Measurements from ENCODE around the gene NUDCD3. TPM values are rescaled to one million over a fixed set of nuclear protein-coding genes. Genes with fewer than 3 reads are reported as not detected.

The NUDCD3 gene
- total and polyA plus RNA-seq, 4 experiments from 2014 or later = 55.2 to 108 (median 80.9) TPM

GRCh38 chr7:44498230-44498954 is 7.9 kb upstream of the NUDCD3 start:
- H3K27me3 Mint-ChIP-seq = peaks cover 2 to 5% of the 10 kb centered on the region in 2 donors
- CTCF ChIA-PET (ENCODE audit: partially characterized antibody) = no interaction called here
- Histone ChIP-seq H3K36me3 (ENCODE audit: insufficient read depth, low read length) (no peaks in the 10 kb centered on the region), H3K4me1 (ENCODE audit: insufficient read depth, low read length) (no peaks in the 10 kb centered on the region), H3K27me3 (ENCODE audit: insufficient read depth, low read length) (no peaks in the 10 kb centered on the region), H3K9me3 (ENCODE audit: control insufficient read depth in 1 of 2, low read length in 2 of 2) (no peaks in the 10 kb centered on the region), H3K27ac (ENCODE audit: low read depth, low read length) (no peak overlapping the region), H3K4me3 (ENCODE audit: low read length in 2 of 2) (no peak overlapping the region)
- H3K9me3 Mint-ChIP-seq = peaks cover 0 to 2% (median 0%) of the 10 kb centered on the region in 8 donors
- POLR2A ChIA-PET (ENCODE audit: partially characterized antibody) = no interaction called here
- intact Hi-C loops (cut with micrococcal nuclease) = no loop called here
- no peaks in the 10 kb centered on the region for H3K4me1 Mint-ChIP-seq
- H3K4me3 Mint-ChIP-seq = no peak overlapping the region
- H3K36me3 Mint-ChIP-seq = no peaks in the 10 kb centered on the region
- no peak for DNase-seq
- H3K27ac Mint-ChIP-seq = no peak overlapping the region

GRCh38 chr7:44497155-44498027 is 6.9 kb upstream of the NUDCD3 start:
- Mint-ChIP-seq H3K36me3 (no peaks in the 10 kb centered on the region), H3K9me3 (peaks cover 0 to 2% (median 0%) of the 10 kb centered on the region in 8 donors), H3K4me3 (no peak overlapping the region), H3K27me3 (peaks cover 2 to 5% of the 10 kb centered on the region in 2 donors), H3K27ac (no peak overlapping the region), H3K4me1 (no peaks in the 10 kb centered on the region)
- no peak overlapping the region for H3K27ac ChIP-seq (ENCODE audit: low read depth, low read length)
- no peak for DNase-seq
- H3K27me3 ChIP-seq (ENCODE audit: insufficient read depth, low read length) = no peaks in the 10 kb centered on the region
- H3K36me3 ChIP-seq (ENCODE audit: insufficient read depth, low read length) = no peaks in the 10 kb centered on the region
- ChIA-PET CTCF (ENCODE audit: partially characterized antibody) (interaction anchor here (1.4 kb wide), 1 partner anchor 37 kb away, joined by 3 read pairs; no protein-coding TSS in a partner anchor), POLR2A (ENCODE audit: partially characterized antibody) (no interaction called here)
- no peaks in the 10 kb centered on the region for H3K4me1 ChIP-seq (ENCODE audit: insufficient read depth, low read length)
- intact Hi-C loops (cut with micrococcal nuclease) = no loop called here
- H3K9me3 ChIP-seq (ENCODE audit: control insufficient read depth in 1 of 2, low read length in 2 of 2) = no peaks in the 10 kb centered on the region
- no peak overlapping the region for H3K4me3 ChIP-seq (ENCODE audit: low read length in 2 of 2)

GRCh38 chr7:44496385-44496784 is 5.9 kb upstream of the NUDCD3 start:
- peaks cover 0 to 2% (median 0%) of the 10 kb centered on the region in 8 donors for H3K9me3 Mint-ChIP-seq

GRCh38 chr7:44494960-44495359 is 4.5 kb upstream of the NUDCD3 start:
- CTCF ChIA-PET (ENCODE audit: partially characterized antibody) = no interaction called here
- DNase-seq = no peak
- Histone ChIP-seq H3K27me3 (ENCODE audit: insufficient read depth, low read length) (no peaks in the 10 kb centered on the region), H3K9me3 (ENCODE audit: control insufficient read depth in 1 of 2, low read length in 2 of 2) (no peaks in the 10 kb centered on the region), H3K4me3 (ENCODE audit: low read length in 2 of 2) (no peak overlapping the region), H3K27ac (ENCODE audit: low read depth, low read length) (no peak overlapping the region), H3K4me1 (ENCODE audit: insufficient read depth, low read length) (peaks cover 7% of the 10 kb centered on the region), H3K36me3 (ENCODE audit: insufficient read depth, low read length) (no peaks in the 10 kb centered on the region)
- Mint-ChIP-seq H3K4me3 (no peak overlapping the region), H3K4me1 (peaks cover 6 to 10% (median 8%) of the 10 kb centered on the region in 4 donors), H3K27me3 (peaks cover 2 to 3% of the 10 kb centered on the region in 2 donors), H3K9me3 (peaks cover 0 to 2% (median 0%) of the 10 kb centered on the region in 8 donors), H3K27ac (no peak overlapping the region), H3K36me3 (peaks cover 0 to 1% of the 10 kb centered on the region in 2 donors)
- intact Hi-C loops (cut with micrococcal nuclease) = loop anchor here (5.0 kb wide), 1 partner anchor 253 kb away; no protein-coding TSS in a partner anchor
- POLR2A ChIA-PET (ENCODE audit: partially characterized antibody) = interaction anchor here (1.0 kb wide), 1 partner anchor 87 kb away, joined by 3 read pairs; the partner anchor contains the start of gene TMED4

More at GRCh38 chr7:44496385-44496784, 5.9 kb upstream of the NUDCD3 start:
- no peaks in the 10 kb centered on the region for H3K27me3 ChIP-seq (ENCODE audit: insufficient read depth, low read length)
- ChIA-PET CTCF (ENCODE audit: partially characterized antibody) (interaction anchor here (1.4 kb wide), 1 partner anchor 38 kb away, joined by 3 read pairs; no protein-coding TSS in a partner anchor), POLR2A (ENCODE audit: partially characterized antibody) (no interaction called here)
- peaks cover 0 to under 1% (median under 1%) of the 10 kb centered on the region in 4 donors for H3K4me1 Mint-ChIP-seq
- no peaks in the 10 kb centered on the region for H3K36me3 ChIP-seq (ENCODE audit: insufficient read depth, low read length)
- no peak overlapping the region for H3K4me3 ChIP-seq (ENCODE audit: low read length in 2 of 2)
- H3K36me3 Mint-ChIP-seq = no peaks in the 10 kb centered on the region
- H3K4me1 ChIP-seq (ENCODE audit: insufficient read depth, low read length) = peaks cover 1% of the 10 kb centered on the region
- H3K4me3 Mint-ChIP-seq = no peak overlapping the region
- no peak for DNase-seq
- H3K27me3 Mint-ChIP-seq = peaks cover 2 to 3% of the 10 kb centered on the region in 2 donors
- H3K9me3 ChIP-seq (ENCODE audit: control insufficient read depth in 1 of 2, low read length in 2 of 2) = no peaks in the 10 kb centered on the region
- intact Hi-C loops (cut with micrococcal nuclease) = no loop called here
- no peak overlapping the region for H3K27ac Mint-ChIP-seq
- H3K27ac ChIP-seq (ENCODE audit: low read depth, low read length) = no peak overlapping the region

- no peak for DNase-seq
- H3K4me1 Mint-ChIP-seq = peaks cover 30 to 45% (median 36%) of the 10 kb centered on the region in 4 donors
- intact Hi-C loops (cut with micrococcal nuclease) = loop anchor here (2.0 to 5.0 kb wide), 3 partner anchors 74 to 249 kb away; no protein-coding TSS in a partner anchor
These were observed 771 bp upstream of the NUDCD3 start for GRCh38 chr7:44491229-44491628.

GRCh38 chr7:44489955-44490350 is 505 bp downstream of the NUDCD3 start:
- intact Hi-C loops (cut with micrococcal nuclease) = loop anchor here (1.0 to 5.0 kb wide), 9 partner anchors 30 to 621 kb away; partner anchors contain the start of genes H2AZ2, POLM, PURB and TBRG4
- H3K4me1 ChIP-seq (ENCODE audit: insufficient read depth, low read length) = peaks cover 50% of the 10 kb centered on the region

More at GRCh38 chr7:44491229-44491628, 771 bp upstream of the NUDCD3 start:
- Mint-ChIP-seq H3K27me3 (no peaks in the 10 kb centered on the region), H3K4me3 (peak overlapping the region; percentile 84 to 99 (median 93)), H3K27ac (peak overlapping the region; percentile 77 to 98 (median 95)), H3K36me3 (peaks cover 0 to 22% of the 10 kb centered on the region in 2 donors), H3K9me3 (peaks cover 0 to 2% (median 0%) of the 10 kb centered on the region in 8 donors)
- Histone ChIP-seq H3K9me3 (ENCODE audit: control insufficient read depth in 1 of 2, low read length in 2 of 2) (no peaks in the 10 kb centered on the region), H3K27ac (ENCODE audit: low read depth, low read length) (peak overlapping the region; percentile 93), H3K36me3 (ENCODE audit: insufficient read depth, low read length) (no peaks in the 10 kb centered on the region), H3K4me1 (ENCODE audit: insufficient read depth, low read length) (peaks cover 38% of the 10 kb centered on the region), H3K27me3 (ENCODE audit: insufficient read depth, low read length) (no peaks in the 10 kb centered on the region), H3K4me3 (ENCODE audit: low read length in 2 of 2) (peak overlapping the region; percentile 90 to 96)
- CTCF ChIA-PET (ENCODE audit: partially characterized antibody) = interaction anchor here (0.9 to 2.3 kb wide), 8 partner anchors 11 to 290 kb away, joined by 3 to 7 read pairs (median 4); partner anchors contain the start of gene YKT6
- POLR2A ChIA-PET (ENCODE audit: partially characterized antibody) = interaction anchor here (0.9 to 3.7 kb wide), 22 partner anchors 11 to 843 kb away, joined by 3 to 37 read pairs (median 10); partner anchors contain the start of genes DBNL, DDX56, H2AZ2 and PPIA

More at GRCh38 chr7:44489955-44490350, 505 bp downstream of the NUDCD3 start:
- H3K27me3 Mint-ChIP-seq = no peaks in the 10 kb centered on the region
- Histone ChIP-seq H3K4me3 (ENCODE audit: low read length in 2 of 2) (peak overlapping the region; percentile 90 to 96), H3K27ac (ENCODE audit: low read depth, low read length) (peak overlapping the region; percentile 93), H3K9me3 (ENCODE audit: control insufficient read depth in 1 of 2, low read length in 2 of 2) (no peaks in the 10 kb centered on the region), H3K27me3 (ENCODE audit: insufficient read depth, low read length) (no peaks in the 10 kb centered on the region), H3K36me3 (ENCODE audit: insufficient read depth, low read length) (peaks cover 1% of the 10 kb centered on the region)
- H3K4me1 Mint-ChIP-seq = peaks cover 41 to 58% (median 48%) of the 10 kb centered on the region in 4 donors
- DNase-seq = peak in 4 of 5 donors; percentile 63 to 74 (median 71)
- H3K27ac Mint-ChIP-seq = peak overlapping the region; percentile 77 to 98 (median 96)
- peaks cover 10 to 32% of the 10 kb centered on the region in 2 donors for H3K36me3 Mint-ChIP-seq
- peak overlapping the region; percentile 84 to 99 (median 93) for H3K4me3 Mint-ChIP-seq
- ChIA-PET POLR2A (ENCODE audit: partially characterized antibody) (interaction anchor here (0.6 to 3.7 kb wide), 31 partner anchors 10 to 731 kb away, joined by 3 to 37 read pairs (median 7); partner anchors contain the start of genes DBNL, DDX56, H2AZ2 and OGDH), CTCF (ENCODE audit: partially characterized antibody) (interaction anchor here (0.9 to 2.2 kb wide), 9 partner anchors 10 to 359 kb away, joined by 3 to 11 read pairs (median 5); no protein-coding TSS in a partner anchor)
- peaks cover 0 to 2% (median 0%) of the 10 kb centered on the region in 8 donors for H3K9me3 Mint-ChIP-seq
